ENCODE measurements around the gene MICB.

Gene MICB

GRCh38 chr6:31541059-31541657 lies 43.2 kb downstream of the MICB start:
- peak overlapping the region; percentile 100 for H3K4me3 ChIP-seq (ENCODE audit: control insufficient read depth, low read depth, low read length)
- peak; percentile 60 for DNase-seq (ENCODE audit: low read depth)
- TF ChIP-seq CTCF (conservative IDR thresholded peaks at IDR 0.05; ENCODE audit: control insufficient read depth, insufficient read depth, low read depth, low read length), result no peak

GRCh38 chr6:31541658-31542521 lies 43.9 kb downstream of the MICB start, which contains the start of gene DDX39B:
TSS of gene DDX39B (minus strand) at chr6:31542003. CDS start at chr6:31540532, 1,471 bp downstream.
- peak within 1 kb of the TSS; percentile 100 for H3K4me3 ChIP-seq (ENCODE audit: control insufficient read depth, low read depth, low read length)
- TF ChIP-seq CTCF (conservative IDR thresholded peaks at IDR 0.05; ENCODE audit: control insufficient read depth, insufficient read depth, low read depth, low read length), result no peak
- DNase-seq (ENCODE audit: low read depth), result peak; percentile 97

- no peak for TF ChIP-seq CTCF (conservative IDR thresholded peaks at IDR 0.05; ENCODE audit: control insufficient read depth, insufficient read depth, low read depth, low read length)
- no peak overlapping the region for H3K4me3 ChIP-seq (ENCODE audit: control insufficient read depth, low read depth, low read length)
- DNase-seq (ENCODE audit: low read depth), result no peak
These were observed 45.7 kb downstream of the MICB start for GRCh38 chr6:31543639-31544038.

DNA sequence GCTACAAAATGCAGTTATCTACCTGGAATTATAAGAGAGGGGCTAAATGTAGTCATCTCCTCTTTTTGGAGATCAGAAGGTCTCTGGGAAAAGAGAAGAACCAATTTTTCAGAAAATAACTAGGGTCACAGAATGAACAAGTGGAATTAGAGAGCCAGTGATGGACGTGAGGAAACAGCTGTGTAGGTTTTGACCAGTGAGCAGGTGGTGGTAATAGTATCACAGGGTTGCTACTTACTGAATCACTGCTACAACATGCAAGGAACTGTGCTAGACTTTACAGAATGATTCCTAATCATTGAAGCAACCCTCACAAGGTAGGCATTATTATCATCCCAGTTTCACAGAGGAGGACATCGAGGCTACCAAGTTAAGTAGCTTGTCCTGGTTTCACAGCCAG lies 46.7 kb downstream of the MICB start:
- H3K4me3 ChIP-seq (ENCODE audit: control insufficient read depth, low read depth, low read length), result no peak overlapping the region
- TF ChIP-seq CTCF (conservative IDR thresholded peaks at IDR 0.05; ENCODE audit: control insufficient read depth, insufficient read depth, low read depth, low read length), result no peak
- no peak for DNase-seq (ENCODE audit: low read depth)

- no peak for TF ChIP-seq CTCF (conservative IDR thresholded peaks at IDR 0.05; ENCODE audit: control insufficient read depth, insufficient read depth, low read depth, low read length)
- DNase-seq (ENCODE audit: low read depth), result no peak
- no peak overlapping the region for H3K4me3 ChIP-seq (ENCODE audit: control insufficient read depth, low read depth, low read length)
These were observed 47.3 kb downstream of the MICB start for GRCh38 chr6:31545291-31545690.

- DNase-seq (ENCODE audit: low read depth), result peak; percentile 91
- H3K4me3 ChIP-seq (ENCODE audit: control insufficient read depth, low read depth, low read length), result peak within 1 kb of the TSS; percentile 41
- TF ChIP-seq CTCF (conservative IDR thresholded peaks at IDR 0.05; ENCODE audit: control insufficient read depth, insufficient read depth, low read depth, low read length), result peak; percentile 99
These were observed 48.5 kb downstream of the MICB start, which contains the start of gene ATP6V1G2 for GRCh38 chr6:31546339-31546957. TSS of gene ATP6V1G2 (minus strand) at chr6:31546608. CDS start at chr6:31546559, 49 bp downstream.
